ENCODE results near the gene SYNPO.

The SYNPO gene

GRCh38 chr5:150648294-150649107 lies 8.0 kb downstream of the SYNPO start:
- CTCF ChIA-PET, result interaction anchor here (1.1 to 18.8 kb wide), 3 partner anchors 9 to 86 kb away, joined by 3 to 366 read pairs (median 5); no protein-coding TSS in a partner anchor
- H3K4me3 ChIP-seq (ENCODE audit: low read depth, low read length), result no peak overlapping the region
- TF ChIP-seq CTCF (IDR thresholded peaks at IDR 0.05; ENCODE audit: insufficient read depth, low read length, missing control alignments), result no peak
- DNase-seq (ENCODE audit: low read depth, low spot score), result no peak
- POLR2A ChIA-PET, result no interaction called here

DNA sequence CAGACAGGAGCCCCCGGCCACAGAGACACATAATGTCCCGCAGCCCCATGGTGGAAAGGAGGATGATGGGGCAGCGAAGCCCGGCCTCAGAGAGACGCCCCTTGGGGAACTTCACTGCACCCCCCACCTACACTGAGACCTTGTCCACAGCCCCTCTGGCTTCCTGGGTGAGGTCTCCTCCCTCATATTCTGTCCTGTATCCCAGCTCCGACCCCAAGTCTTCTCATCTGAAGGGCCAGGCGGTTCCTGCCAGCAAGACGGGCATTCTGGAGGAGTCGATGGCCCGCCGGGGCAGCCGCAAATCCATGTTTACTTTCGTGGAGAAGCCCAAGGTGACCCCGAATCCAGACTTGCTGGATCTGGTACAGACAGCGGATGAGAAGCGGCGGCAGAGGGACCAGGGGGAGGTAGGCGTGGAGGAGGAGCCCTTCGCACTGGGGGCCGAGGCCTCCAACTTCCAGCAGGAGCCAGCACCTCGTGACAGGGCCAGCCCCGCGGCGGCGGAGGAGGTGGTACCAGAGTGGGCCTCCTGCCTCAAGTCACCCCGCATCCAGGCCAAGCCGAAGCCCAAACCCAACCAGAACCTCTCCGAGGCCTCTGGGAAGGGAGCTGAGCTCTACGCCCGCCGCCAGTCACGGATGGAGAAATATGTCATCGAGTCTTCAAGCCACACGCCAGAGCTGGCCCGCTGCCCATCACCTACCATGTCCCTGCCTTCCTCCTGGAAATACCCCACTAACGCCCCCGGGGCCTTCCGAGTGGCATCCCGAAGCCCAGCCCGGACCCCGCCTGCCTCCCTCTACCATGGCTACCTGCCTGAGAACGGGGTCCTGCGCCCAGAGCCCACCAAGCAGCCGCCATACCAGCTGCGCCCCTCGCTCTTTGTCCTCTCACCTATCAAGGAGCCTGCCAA lies 8.9 kb downstream of the SYNPO start:
- no peak for TF ChIP-seq CTCF (IDR thresholded peaks at IDR 0.05; ENCODE audit: insufficient read depth, low read length, missing control alignments)
- H3K4me3 ChIP-seq (ENCODE audit: low read depth, low read length), result no peak overlapping the region
- DNase-seq (ENCODE audit: low read depth, low spot score), result no peak
- ChIA-PET POLR2A (no interaction called here), CTCF (interaction anchor here (1.0 to 18.8 kb wide), 5 partner anchors 7 to 87 kb away, joined by 3 to 366 read pairs (median 5); partner anchors contain the start of genes MYOZ3 and SYNPO)

- DNase-seq (ENCODE audit: low read depth, low spot score), result no peak
- ChIA-PET POLR2A (no interaction called here), CTCF (interaction anchor here (1.0 to 18.8 kb wide), 4 partner anchors 8 to 88 kb away, joined by 3 to 366 read pairs (median 58); partner anchors contain the start of genes MYOZ3 and SYNPO)
- H3K4me3 ChIP-seq (ENCODE audit: low read depth, low read length), result no peak overlapping the region
- TF ChIP-seq CTCF (IDR thresholded peaks at IDR 0.05; ENCODE audit: insufficient read depth, low read length, missing control alignments), result no peak
These were observed 9.9 kb downstream of the SYNPO start for GRCh38 chr5:150650021-150651006.

GRCh38 chr5:150651382-150651781 lies 10.9 kb downstream of the SYNPO start:
- no peak for TF ChIP-seq CTCF (IDR thresholded peaks at IDR 0.05; ENCODE audit: insufficient read depth, low read length, missing control alignments)
- DNase-seq (ENCODE audit: low read depth, low spot score), result no peak
- CTCF ChIA-PET, result interaction anchor here (0.7 to 18.8 kb wide), 3 partner anchors 9 to 89 kb away, joined by 3 to 366 read pairs (median 111); partner anchors contain the start of gene SYNPO
- POLR2A ChIA-PET, result interaction anchor here (0.9 kb wide), 1 partner anchor 11 kb away, joined by 4 read pairs; the partner anchor contains the start of gene SYNPO
- no peak overlapping the region for H3K4me3 ChIP-seq (ENCODE audit: low read depth, low read length)

DNA sequence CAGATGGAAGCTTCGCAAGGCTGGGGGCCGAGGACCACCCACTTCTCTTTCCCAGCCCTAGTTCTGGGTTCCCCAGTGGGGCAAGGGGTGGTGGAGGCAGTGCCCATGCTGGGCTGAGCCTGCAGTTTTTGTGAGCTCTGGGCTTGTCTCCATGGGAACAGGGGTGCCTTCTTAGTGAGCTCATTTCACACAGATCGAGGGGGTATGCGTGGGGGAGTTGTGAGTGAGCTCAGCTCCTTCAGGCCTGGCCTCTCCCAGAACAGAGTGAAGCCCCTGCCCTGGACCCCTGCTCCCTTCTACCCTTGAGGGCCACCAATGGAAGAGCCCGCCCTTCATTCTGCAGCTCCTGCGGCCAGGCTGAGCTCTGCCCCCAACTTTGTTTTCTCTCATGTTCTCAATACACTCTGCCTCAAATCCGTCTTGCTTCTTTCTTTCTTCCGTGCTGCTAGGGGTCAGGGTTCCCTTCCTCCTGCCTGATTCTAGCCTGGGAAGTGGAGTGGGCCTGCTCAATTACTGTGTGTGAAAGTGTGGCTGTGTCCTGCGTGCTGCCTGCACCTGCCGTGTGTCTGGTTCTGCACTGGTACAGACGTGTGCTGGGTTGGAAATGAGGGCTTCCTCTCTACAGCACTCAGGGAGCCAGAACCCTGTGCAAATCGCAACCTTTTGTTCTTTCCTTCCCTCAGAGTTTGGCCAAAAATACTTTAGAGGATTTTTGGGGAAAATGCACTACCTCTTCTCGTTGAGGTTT lies 11.6 kb downstream of the SYNPO start:
- TF ChIP-seq CTCF (IDR thresholded peaks at IDR 0.05; ENCODE audit: insufficient read depth, low read length, missing control alignments), result no peak
- no peak overlapping the region for H3K4me3 ChIP-seq (ENCODE audit: low read depth, low read length)
- DNase-seq (ENCODE audit: low read depth, low spot score), result no peak
- POLR2A ChIA-PET, result interaction anchor here (0.9 to 1.5 kb wide), 2 partner anchors 9 to 12 kb away, joined by 4 read pairs; partner anchors contain the start of gene SYNPO
- CTCF ChIA-PET, result interaction anchor here (0.7 to 18.8 kb wide), 8 partner anchors 8 to 193 kb away, joined by 3 to 366 read pairs (median 12); partner anchors contain the start of gene SYNPO
